Caco-2 (cell line): ENCODE measurements around the gene UTP15. TPM values are rescaled to one million over a fixed set of nuclear protein-coding genes. Genes with fewer than 3 reads are reported as not detected.

ENCODE experiments used
- BruUV-seq: library from RNA; stranded (reverse); fragments of 400-500 nt; replicated peaks from 2 replicates; lab custom pipeline; 2021; lab: Mats Ljungman, UMichigan
- CTCF ChIA-PET: fragments of 300-600 bp; sonication (Branson Sonifier 250); formaldehyde crosslinking; loops from one replicate; lab custom pipeline; 2022; ENCODE audit warnings: antibody characterized with exemption; lab: Charles Lee
- POLR2A ChIA-PET: fragments of 300-600 bp; sonication (Branson Sonifier 250); formaldehyde crosslinking; loops from one replicate; lab custom pipeline; 2022; ENCODE audit warnings: antibody characterized with exemption; lab: Charles Lee
- DNase-seq, 2 experiments: peaks; one replicate each; pipeline versions ENCODE4 v3.0.0 to v3.0.0-alpha.2; 2020 to 2022
- H3K27me3 ChIP-seq: replicated peaks from 2 replicates; pipeline ENCODE4 v1.6.0; 2011; ENCODE audit warnings: low read length; ENCODE audit not compliant: control insufficient read depth, insufficient read depth
- H3K36me3 ChIP-seq: 2 replicates; pipeline ENCODE4 v1.5.1; 2011; ENCODE audit warnings: low read length; ENCODE audit not compliant: control insufficient read depth, insufficient read depth
- H3K4me1 ChIP-seq: fragments of 250-450 bp; sonication (Bioruptor Pico); 2 replicates; pipeline ENCODE4 v1.5.1; 2020; ENCODE audit warnings: mild to moderate bottlenecking
- H3K4me3 ChIP-seq: 2 replicates; pipeline ENCODE4 v1.5.1; 2011; ENCODE audit warnings: low read depth, mild to moderate bottlenecking, control low read depth, low read length
- H3K9me3 ChIP-seq: fragments of 250-450 bp; sonication (Bioruptor Pico); 2 replicates; pipeline ENCODE4 v1.5.1; 2020; ENCODE audit warnings: mild to moderate bottlenecking, moderate library complexity
- H3K27ac Mint-ChIP-seq: one replicate; pipeline ENCODE4 v1.8.0; 2022; ENCODE audit warnings: mixed read lengths; ENCODE audit not compliant: unreplicated experiment
- H3K27me3 Mint-ChIP-seq: one replicate; pipeline ENCODE4 v1.8.0; 2022; ENCODE audit warnings: mixed read lengths; ENCODE audit not compliant: insufficient read depth, unreplicated experiment
- H3K36me3 Mint-ChIP-seq: one replicate; pipeline ENCODE4 v1.8.0; 2022; ENCODE audit warnings: mild to moderate bottlenecking, mixed read lengths; ENCODE audit not compliant: insufficient read depth, unreplicated experiment
- H3K4me1 Mint-ChIP-seq: one replicate; pipeline ENCODE4 v1.8.0; 2022; ENCODE audit warnings: low read depth, mixed read lengths; ENCODE audit not compliant: unreplicated experiment
- H3K4me3 Mint-ChIP-seq: one replicate; pipeline ENCODE4 v1.8.0; 2022; ENCODE audit warnings: mild to moderate bottlenecking, moderate library complexity, mixed read lengths; ENCODE audit not compliant: unreplicated experiment
- H3K9me3 Mint-ChIP-seq: one replicate; pipeline ENCODE4 v1.8.0; 2022; ENCODE audit warnings: mixed read lengths; ENCODE audit not compliant: unreplicated experiment
- intact Hi-C: fragments of 100-400 bp; cut with micrococcal nuclease; formaldehyde crosslinking; loops from one replicate; pipeline ENCODE4 v1.10.0; 2022; ENCODE audit not compliant: unreplicated experiment
- total RNA-seq: library from RNA; stranded (reverse); gene quantifications from 2 replicates; pipeline ENCODE4 v1.2.3, GENCODE V29; 2022
- TF ChIP-seq, protein P1 (sequence below), 2 experiments: fragments of 200-600 bp in 1 of 2; IDR thresholded peaks; 1 replicate in 1 of 2; 2 replicates in 1 of 2; pipeline versions ENCODE4 v1.5.1 to v1.8.0; 2011 to 2022; ENCODE audit warnings: antibody characterized with exemption in 1 of 2, control low read depth in 1 of 2, inconsistent platforms in 1 of 2, low read depth in 1 of 2, low read length in 1 of 2, mild to moderate bottlenecking in 1 of 2, moderate library complexity in 1 of 2; ENCODE audit not compliant: insufficient read depth in 1 of 2, severe bottlenecking in 1 of 2, unreplicated experiment in 1 of 2

Gene UTP15
- total RNA-seq, 1 experiment from 2014 or later = 29.1 TPM

- DNase-seq = no peak
- Mint-ChIP-seq H3K27me3 (peaks cover 5% of the 10 kb centered on the region), H3K9me3 (no peaks in the 10 kb centered on the region), H3K4me1 (no peaks in the 10 kb centered on the region), H3K27ac (no peak overlapping the region), H3K36me3 (no peaks in the 10 kb centered on the region), H3K4me3 (no peak overlapping the region)
- ChIA-PET CTCF (no interaction called here), POLR2A (no interaction called here)
- no peaks in the 10 kb centered on the region for H3K4me1 ChIP-seq
- no peaks in the 10 kb centered on the region for H3K9me3 ChIP-seq
- no peaks in the 10 kb centered on the region for H3K36me3 ChIP-seq
- H3K4me3 ChIP-seq = no peak overlapping the region
- TF ChIP-seq, protein P1, sequence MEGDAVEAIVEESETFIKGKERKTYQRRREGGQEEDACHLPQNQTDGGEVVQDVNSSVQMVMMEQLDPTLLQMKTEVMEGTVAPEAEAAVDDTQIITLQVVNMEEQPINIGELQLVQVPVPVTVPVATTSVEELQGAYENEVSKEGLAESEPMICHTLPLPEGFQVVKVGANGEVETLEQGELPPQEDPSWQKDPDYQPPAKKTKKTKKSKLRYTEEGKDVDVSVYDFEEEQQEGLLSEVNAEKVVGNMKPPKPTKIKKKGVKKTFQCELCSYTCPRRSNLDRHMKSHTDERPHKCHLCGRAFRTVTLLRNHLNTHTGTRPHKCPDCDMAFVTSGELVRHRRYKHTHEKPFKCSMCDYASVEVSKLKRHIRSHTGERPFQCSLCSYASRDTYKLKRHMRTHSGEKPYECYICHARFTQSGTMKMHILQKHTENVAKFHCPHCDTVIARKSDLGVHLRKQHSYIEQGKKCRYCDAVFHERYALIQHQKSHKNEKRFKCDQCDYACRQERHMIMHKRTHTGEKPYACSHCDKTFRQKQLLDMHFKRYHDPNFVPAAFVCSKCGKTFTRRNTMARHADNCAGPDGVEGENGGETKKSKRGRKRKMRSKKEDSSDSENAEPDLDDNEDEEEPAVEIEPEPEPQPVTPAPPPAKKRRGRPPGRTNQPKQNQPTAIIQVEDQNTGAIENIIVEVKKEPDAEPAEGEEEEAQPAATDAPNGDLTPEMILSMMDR (IDR thresholded peaks at IDR 0.05; ENCODE audit: insufficient read depth in 1 of 2, low read depth in 1 of 2, low read length in 1 of 2, severe bottlenecking in 1 of 2, unreplicated experiment in 1 of 2) = no peak
- intact Hi-C loops = no loop called here
- no TSS peak for BruUV-seq
- no peaks in the 10 kb centered on the region for H3K27me3 ChIP-seq
Measured at GRCh38 chr5:73522989-73523388, 42.6 kb upstream of the UTP15 start.

GRCh38 chr5:73523861-73524260 lies 41.7 kb upstream of the UTP15 start:
- no peak for DNase-seq
- no peaks in the 10 kb centered on the region for H3K4me1 ChIP-seq
- intact Hi-C loops = no loop called here
- no peaks in the 10 kb centered on the region for H3K9me3 ChIP-seq
- no peaks in the 10 kb centered on the region for H3K36me3 ChIP-seq
- H3K4me3 ChIP-seq = no peak overlapping the region
- ChIA-PET CTCF (no interaction called here), POLR2A (no interaction called here)
- Mint-ChIP-seq H3K27ac (no peak overlapping the region), H3K4me1 (no peaks in the 10 kb centered on the region), H3K9me3 (no peaks in the 10 kb centered on the region), H3K36me3 (no peaks in the 10 kb centered on the region), H3K4me3 (no peak overlapping the region), H3K27me3 (peaks cover 10% of the 10 kb centered on the region)
- TF ChIP-seq, protein P1 (IDR thresholded peaks at IDR 0.05; ENCODE audit: insufficient read depth in 1 of 2, low read depth in 1 of 2, low read length in 1 of 2, severe bottlenecking in 1 of 2, unreplicated experiment in 1 of 2) = no peak
- no peaks in the 10 kb centered on the region for H3K27me3 ChIP-seq
- no TSS peak for BruUV-seq

- H3K4me3 Mint-ChIP-seq = no peak overlapping the region
- DNase-seq = no peak
- Histone ChIP-seq H3K4me1 (no peaks in the 10 kb centered on the region), H3K27me3 (no peaks in the 10 kb centered on the region), H3K36me3 (no peaks in the 10 kb centered on the region), H3K9me3 (no peaks in the 10 kb centered on the region), H3K4me3 (no peak overlapping the region)
- H3K36me3 Mint-ChIP-seq = no peaks in the 10 kb centered on the region
- H3K27ac Mint-ChIP-seq = no peak overlapping the region
- H3K4me1 Mint-ChIP-seq = no peaks in the 10 kb centered on the region
- CTCF ChIA-PET = no interaction called here
- H3K27me3 Mint-ChIP-seq = peaks cover 10% of the 10 kb centered on the region
- H3K9me3 Mint-ChIP-seq = no peaks in the 10 kb centered on the region
- intact Hi-C loops = no loop called here
- POLR2A ChIA-PET = no interaction called here
- TF ChIP-seq, protein P1 (IDR thresholded peaks at IDR 0.05; ENCODE audit: insufficient read depth in 1 of 2, low read depth in 1 of 2, low read length in 1 of 2, severe bottlenecking in 1 of 2, unreplicated experiment in 1 of 2) = no peak
- no TSS peak for BruUV-seq
Measured at GRCh38 chr5:73525606-73526203, 39.8 kb upstream of the UTP15 start.
